ENCODE measurements around the gene RASSF7.

RASSF7 gene

GRCh38 chr11:612201-612960, 51.6 kb downstream of the RASSF7 start:
- DNase-seq (no peak), ATAC-seq (no peak)
- no peak overlapping the region for H3K27ac Mint-ChIP-seq
- peaks cover 51% of the 10 kb centered on the region for H3K4me1 Mint-ChIP-seq
- H3K27me3 Mint-ChIP-seq, result no peaks in the 10 kb centered on the region
- no peak overlapping the region for H3K4me3 Mint-ChIP-seq
- no peaks in the 10 kb centered on the region for H3K9me3 Mint-ChIP-seq

DNA sequence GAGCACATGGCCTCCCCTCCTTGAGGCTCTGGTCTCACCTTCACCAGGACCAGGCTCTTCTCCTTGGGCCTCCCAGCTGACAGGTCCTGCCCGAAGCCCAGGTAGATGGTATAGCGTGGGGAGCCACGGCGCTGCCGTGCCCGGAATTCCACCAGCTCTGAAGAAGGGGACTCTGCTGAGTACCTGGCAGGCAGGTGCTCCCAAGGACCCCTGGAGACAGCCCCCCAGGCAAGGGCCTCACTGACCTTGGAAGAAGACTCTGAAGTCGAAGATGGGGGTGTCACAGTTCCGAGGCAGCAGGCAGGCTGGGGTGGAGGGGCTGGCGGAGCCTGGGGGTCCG, 52.2 kb downstream of the RASSF7 start:
- no peak for DNase-seq
- H3K4me3 Mint-ChIP-seq, result no peak overlapping the region

GRCh38 chr11:613369-613968, 52.7 kb downstream of the RASSF7 start:
- Mint-ChIP-seq H3K4me1 (peaks cover 48% of the 10 kb centered on the region), H3K27me3 (no peaks in the 10 kb centered on the region), H3K27ac (peak overlapping the region; percentile 65 to 89), H3K4me3 (peak overlapping the region; percentile 56 to 86), H3K9me3 (no peaks in the 10 kb centered on the region)
- DNase-seq, result peak; percentile 68 to 71
- peak; percentile 24 for ATAC-seq

More for the DNA sequence above, 52.2 kb downstream of the RASSF7 start:
- H3K4me1 Mint-ChIP-seq, result peaks cover 51% of the 10 kb centered on the region
- no peaks in the 10 kb centered on the region for H3K27me3 Mint-ChIP-seq
- H3K27ac Mint-ChIP-seq, result no peak overlapping the region
- no peak for ATAC-seq
- no peaks in the 10 kb centered on the region for H3K9me3 Mint-ChIP-seq

All from stimulated activated naive CD8-positive, alpha-beta T cell treated with anti-CD3 and anti-CD28 coated beads, Interleukin-15, amount 100 ng/mL, for 72 hours (primary cell).